K562 (cell line): Measurements from ENCODE around the gene CCDC50. TPM values are rescaled to one million over a fixed set of nuclear protein-coding genes. Genes with fewer than 3 reads are reported as not detected.

Experiments used
- ATAC-seq: fragments of 200-7000 bp; cut with Tn5 transposase; 3 replicates; pipeline ENCODE4 v1.9.1; 2020; ENCODE audit warnings: moderate library complexity
- BruUV-seq: library from RNA; stranded (reverse); fragments of 400-500 nt; replicated peaks from 2 replicates; lab custom pipeline; 2021; lab: Mats Ljungman, UMichigan
- CTCF ChIA-PET: fragments of 300-600 bp; formaldehyde crosslinking; extraction: SDS; loops from one replicate; lab custom pipeline; 2021; ENCODE audit warnings: low intra/inter-chr PET ratio; lab: Yijun Ruan, JAX
- POLR2A ChIA-PET: fragments of 300-600, 350-650 bp; sonication (Branson Sonifier 250); formaldehyde crosslinking; extraction: SDS; loops from one replicate; lab custom pipeline; 2021; ENCODE audit warnings: antibody characterized with exemption, inconsistent platforms; lab: Yijun Ruan, JAX
- DNase-seq, 4 experiments: peaks; one replicate each; pipeline versions ENCODE4 v3.0.0 to v3.0.0-alpha.2; 2011 to 2018; ENCODE audit warnings: low spot score in 3 of 4, mixed read lengths in 3 of 4; ENCODE audit errors: extremely low read depth in 1 of 4
- FAIRE-seq: peaks from 2 replicates; lab custom pipeline; 2011; peaks lifted over from hg19 to GRCh38; lab: Jason Lieb, UNC
- H2AFZ ChIP-seq: 2 replicates; pipeline ENCODE4 v1.6.0; 2011; ENCODE audit warnings: low read depth, low read length, control low read depth, inconsistent platforms
- H3K27ac ChIP-seq: fragments of 200-600 bp; 3 replicates; pipeline ENCODE4 v1.8.0; 2011; ENCODE audit warnings: low read depth, mild to moderate bottlenecking, control low read depth, inconsistent platforms, low read length, moderate library complexity, mixed read lengths; ENCODE audit errors: extremely low read depth
- H3K27me3 ChIP-seq, 2 experiments: fragments of 300-600 bp in 1 of 2; 2 replicates in 1 of 2; 3 replicates in 1 of 2; pipeline versions ENCODE4 v1.6.0 to v1.8.0; 2011; ENCODE audit warnings: inconsistent platforms in 2 of 2, low read length in 2 of 2, mild to moderate bottlenecking in 1 of 2, mixed read lengths in 1 of 2, moderate library complexity in 1 of 2; ENCODE audit not compliant: control insufficient read depth in 2 of 2, insufficient read depth in 2 of 2
- H3K36me3 ChIP-seq: fragments of 300-600 bp; 3 replicates; pipeline ENCODE4 v1.8.0; 2011; ENCODE audit warnings: mild to moderate bottlenecking, low read length, inconsistent platforms; ENCODE audit not compliant: control insufficient read depth, insufficient read depth
- H3K4me1 ChIP-seq, 2 experiments: fragments of 200-600 bp in 1 of 2; replicated peaks in 1 of 2; 2 replicates in 1 of 2; 3 replicates in 1 of 2; pipeline versions ENCODE4 v1.5.1 to v1.8.0; 2011; ENCODE audit warnings: inconsistent platforms in 2 of 2, low read length in 2 of 2, mild to moderate bottlenecking in 1 of 2, mixed read lengths in 1 of 2, moderate library complexity in 1 of 2; ENCODE audit not compliant: control insufficient read depth in 2 of 2, insufficient read depth in 2 of 2
- H3K4me2 ChIP-seq: 2 replicates; pipeline ENCODE4 v1.6.1; 2011; ENCODE audit warnings: low read length, control low read depth, inconsistent platforms, mixed read lengths; ENCODE audit not compliant: insufficient read depth
- H3K4me3 ChIP-seq: fragments of 200-600 bp; sonication (generic), shearing (Covaris generic); 2 replicates; pipeline ENCODE4 v1.5.1; 2016; ENCODE audit warnings: control low read depth, inconsistent platforms
- H3K79me2 ChIP-seq: fragments of 200-600 bp; 3 replicates; pipeline ENCODE4 v1.8.0; 2011; ENCODE audit warnings: low read length, inconsistent platforms; ENCODE audit not compliant: control insufficient read depth, insufficient read depth
- H3K9ac ChIP-seq, 2 experiments: 2 replicates each; pipeline versions ENCODE4 v1.6.0 to v1.6.1; 2011; ENCODE audit warnings: low read depth in 2 of 2, low read length in 2 of 2, control low read depth in 1 of 2, inconsistent platforms in 1 of 2, mild to moderate bottlenecking in 1 of 2, mixed read lengths in 1 of 2; ENCODE audit not compliant: insufficient read depth in 1 of 2
- H3K9me1 ChIP-seq: one replicate; pipeline ENCODE4 v1.6.0; 2011; ENCODE audit warnings: inconsistent platforms, mild to moderate bottlenecking, low read length, moderate library complexity; ENCODE audit not compliant: control insufficient read depth, insufficient read depth
- H3K9me3 ChIP-seq: replicated peaks from 2 replicates; pipeline ENCODE4 v1.5.1; 2011; ENCODE audit warnings: low read depth, low read length, inconsistent platforms; ENCODE audit not compliant: control insufficient read depth, insufficient read depth
- H4K20me1 ChIP-seq: replicated peaks from 2 replicates; pipeline ENCODE4 v1.6.1; 2011; ENCODE audit warnings: low read length, inconsistent platforms, mixed read lengths; ENCODE audit not compliant: control insufficient read depth, insufficient read depth
- ATF3 ChIP-seq, 2 experiments: fragments of 450-650 bp in 1 of 2; sonication (generic) in 1 of 2; formaldehyde crosslinking in 1 of 2; IDR thresholded peaks in 1 of 2; conservative IDR thresholded peaks in 1 of 2; 2 replicates each; pipeline versions ENCODE4 v1.6.1 to v1.8.1; 2016 to 2023; ENCODE audit warnings: mild to moderate bottlenecking in 2 of 2, moderate library complexity in 2 of 2, inconsistent platforms in 1 of 2, missing genetic modification reagents in 1 of 2
- CEBPB ChIP-seq: fragments of 450-650 bp; IDR thresholded peaks from 2 replicates; pipeline ENCODE4 v1.6.1; 2016; ENCODE audit warnings: missing genetic modification characterization, missing compliant biosample characterization
- ESRRB ChIP-seq: fragments of 250-450 bp; sonication (Bioruptor Pico); IDR thresholded peaks from 2 replicates; pipeline ENCODE4 v1.5.0; 2020; ENCODE audit warnings: mild to moderate bottlenecking, moderate library complexity, borderline replicate concordance
- HBP1 ChIP-seq: fragments of 450-650 bp; formaldehyde crosslinking; IDR thresholded peaks from 2 replicates; pipeline ENCODE4 v1.4.0; 2022; ENCODE audit warnings: missing genetic modification characterization
- JUND ChIP-seq, 2 experiments: IDR thresholded peaks; 2 replicates in 1 of 2; 3 replicates in 1 of 2; pipeline ENCODE4 v1.6.1; 2011; ENCODE audit warnings: borderline replicate concordance in 2 of 2, low read depth in 2 of 2, low read length in 2 of 2, improper control_type of control experiment in 1 of 2, missing biosample characterization in 1 of 2, missing genetic modification characterization in 1 of 2, missing genetic modification reagents in 1 of 2
- LARP7 ChIP-seq: fragments of 450-650 bp; IDR thresholded peaks from 2 replicates; pipeline ENCODE4 v1.6.1; 2016
- NR0B1 ChIP-seq: fragments of 450-650 bp; IDR thresholded peaks from one replicate; pipeline ENCODE4 v1.6.1; 2018; ENCODE audit warnings: mild to moderate bottlenecking, moderate library complexity; ENCODE audit not compliant: partially characterized antibody
- NUFIP1 ChIP-seq: fragments of 450-650 bp; IDR thresholded peaks from 2 replicates; pipeline ENCODE4 v1.6.1; 2018; ENCODE audit not compliant: partially characterized antibody
- POLR2B ChIP-seq: fragments of 450-650 bp; IDR thresholded peaks from 2 replicates; pipeline ENCODE4 v1.6.1; 2018; ENCODE audit warnings: low read depth; ENCODE audit not compliant: partially characterized antibody
- RB1 ChIP-seq: fragments of 450-650 bp; IDR thresholded peaks from 2 replicates; pipeline ENCODE4 v1.6.1; 2017; ENCODE audit warnings: low read depth, mild to moderate bottlenecking
- ZEB2 ChIP-seq: fragments of 450-650 bp; IDR thresholded peaks from 2 replicates; pipeline ENCODE4 v1.6.1; 2016
- ZNF668 ChIP-seq: fragments of 250-450 bp; sonication (Bioruptor Pico); IDR thresholded peaks from 2 replicates; pipeline ENCODE4 v1.8.0; 2022; ENCODE audit warnings: mild to moderate bottlenecking, inconsistent platforms
- WGBS: fragments of 100-300 bp; shearing (Covaris generic); methylation state at CpG from one replicate; pipeline ENCODE4 v1.1.6; 2016; ENCODE audit warnings: low coverage, mixed read lengths; ENCODE audit not compliant: insufficient coverage; ENCODE audit errors: missing lambda C conversion rate; 5-methylcytosine and 5-hydroxymethylcytosine counted together
- in situ Hi-C: fragments of 300-500 bp; cut with MboI; formaldehyde crosslinking; loops from 4 replicates; pipeline ENCODE4 v1.15.0; 2018; ENCODE audit warnings: inconsistent platforms, mixed read lengths
- intact Hi-C: fragments of 100-400 bp; cut with micrococcal nuclease; formaldehyde crosslinking; loops from 2 replicates; pipeline ENCODE4 v1.14.2; 2022
- polyA plus RNA-seq, 8 experiments: library from polyadenylated mRNA; depleted of rRNA in 4 of 8; stranded (reverse) in 5 of 8; unstranded in 3 of 8; fragments of >200 nt; fragmentation: Nextera tagmentation in 2 of 8; fragmentation: Illumina TruSeq in 1 of 8; extraction: Ambion mirVana in 2 of 8; extraction: Trizol in 1 of 8; gene quantifications; 2 replicates each; pipeline versions ENCODE4 v1.2.1 to v1.2.3, GENCODE V29; 2011 to 2014; ENCODE audit warnings: inconsistent platforms in 1 of 8, missing spikeins in 1 of 8
- total RNA-seq, 7 experiments: library from RNA; depleted of rRNA in 6 of 7; stranded (reverse); fragments of >200 nt in 6 of 7; fragmentation: Illumina TruSeq in 2 of 7; extraction: Trizol in 2 of 7; gene quantifications; 2 replicates each; pipeline versions ENCODE4 v1.2.1 to v1.2.3, GENCODE V29; 2011 to 2021; ENCODE audit warnings: low replicate concordance in 1 of 7

CCDC50 gene
- total and polyA plus RNA-seq, 9 of the 15 experiments (the other 6 are each of a cell fraction or from before 2014, with no cell fraction given): 8.4 to 63.4 (median 40.4) TPM

GRCh38 chr3:191331388-191331787 lies 2.2 kb downstream of the CCDC50 start:
- ATAC-seq: no peak
- H3K79me2 ChIP-seq: peaks cover 70% of the 10 kb centered on the region
- H3K27ac ChIP-seq: no peak overlapping the region
- H3K4me2 ChIP-seq: no peak overlapping the region
- POLR2A ChIA-PET: interaction anchor here (0.9 kb wide), 1 partner anchor 24 kb away, joined by 3 read pairs; no protein-coding TSS in a partner anchor
- no peak for FAIRE-seq
- no peaks in the 10 kb centered on the region for H3K36me3 ChIP-seq
- H3K9ac ChIP-seq: peak overlapping the region in 1 of 2 experiments; percentile 80; a peak in 1 of 4 replicates
- H2AFZ ChIP-seq: no peak overlapping the region
- peak in 3 of 4 experiments; percentile 1 to 6 (median 5) for DNase-seq
- peaks cover 12 to 33% of the 10 kb centered on the region in 2 experiments; a peak in 4 of 5 replicates for H3K4me1 ChIP-seq
- no TSS peak for BruUV-seq
- CTCF ChIA-PET: no interaction called here
- no peaks in the 10 kb centered on the region for H3K9me1 ChIP-seq
- 0 out of 2 replicates have a peak overlapping the region, but pooled peaks have one; percentile 78 for H3K4me3 ChIP-seq
- intact Hi-C loops (loop anchor here (5.0 kb wide), 1 partner anchor 36 kb away; no protein-coding TSS in a partner anchor), in situ Hi-C loops (no loop called here)
- WGBS: 77% methylated on average over 3 of the region's 3 CpGs
- H4K20me1 ChIP-seq: 0 out of 2 replicates have a peak, but pooled peaks cover 7% of the 10 kb centered on the region
- H3K9me3 ChIP-seq: no peaks in the 10 kb centered on the region
- TF ChIP-seq CEBPB (tag): 0 out of 2 replicates have a peak, but pooled peaks have one; percentile 21
- no peak for TF ChIP-seq ESRRB
- no peak for TF ChIP-seq JUND (IDR thresholded peaks at IDR 0.05; ENCODE audit: borderline replicate concordance, low read depth, low read length)
- no peak for TF ChIP-seq JUND (tag; IDR thresholded peaks at IDR 0.05; ENCODE audit: borderline replicate concordance, low read depth, low read length)
- TF ChIP-seq ATF3 (IDR thresholded peaks at IDR 0.05): peak; percentile 23; the same call in 1 of the 2 replicates
- TF ChIP-seq ATF3 (CRISPR knock-in tag; conservative IDR thresholded peaks at IDR 0.05): no peak
- TF ChIP-seq ZEB2: no peak
- TF ChIP-seq ZNF668 (CRISPR knock-in tag): no peak
- no peak for TF ChIP-seq POLR2B
- TF ChIP-seq RB1: no peak
- no peak for TF ChIP-seq NR0B1
- no peak for TF ChIP-seq NUFIP1
- no peak for TF ChIP-seq HBP1 (CRISPR knock-in tag)
- TF ChIP-seq LARP7: no peak
- no peaks in the 10 kb centered on the region for H3K27me3 ChIP-seq
